BE2C (cell line): Measurements from ENCODE around the gene TBX21.

Experiments
- DNase-seq: peaks from one replicate; pipeline ENCODE4 v3.0.0-alpha.2; 2020
- H3K27me3 ChIP-seq: fragments of 250-450 bp; sonication (Bioruptor Pico); 2 replicates; pipeline ENCODE4 v1.5.1; 2020; ENCODE audit warnings: mild to moderate bottlenecking
- H3K36me3 ChIP-seq: fragments of 250-450 bp; sonication (Bioruptor Pico); 2 replicates; pipeline ENCODE4 v1.5.1; 2020; ENCODE audit warnings: mild to moderate bottlenecking
- H3K4me1 ChIP-seq: fragments of 250-450 bp; sonication (Bioruptor Pico); 2 replicates; pipeline ENCODE4 v1.5.1; 2020
- H3K4me3 ChIP-seq: 2 replicates; pipeline ENCODE4 v1.5.1; 2011; ENCODE audit warnings: low read depth, low read length
- H3K9me3 ChIP-seq: fragments of 250-450 bp; sonication (Bioruptor Pico); 2 replicates; pipeline ENCODE4 v1.5.1; 2020
- TF ChIP-seq, protein P1 (sequence below): IDR thresholded peaks from 2 replicates; pipeline ENCODE4 v1.5.1; 2012; ENCODE audit warnings: mild to moderate bottlenecking, low read depth, low read length

TBX21 gene

GRCh38 chr17:47686664-47687327, 46.2 kb upstream of the TBX21 start:
- Histone ChIP-seq H3K36me3 (peaks cover 38% of the 10 kb centered on the region), H3K4me3 (no peak overlapping the region), H3K4me1 (0 out of 2 replicates have a peak, but pooled peaks cover 2% of the 10 kb centered on the region), H3K9me3 (no peaks in the 10 kb centered on the region), H3K27me3 (no peaks in the 10 kb centered on the region)
- no peak for DNase-seq
- TF ChIP-seq, protein P1, sequence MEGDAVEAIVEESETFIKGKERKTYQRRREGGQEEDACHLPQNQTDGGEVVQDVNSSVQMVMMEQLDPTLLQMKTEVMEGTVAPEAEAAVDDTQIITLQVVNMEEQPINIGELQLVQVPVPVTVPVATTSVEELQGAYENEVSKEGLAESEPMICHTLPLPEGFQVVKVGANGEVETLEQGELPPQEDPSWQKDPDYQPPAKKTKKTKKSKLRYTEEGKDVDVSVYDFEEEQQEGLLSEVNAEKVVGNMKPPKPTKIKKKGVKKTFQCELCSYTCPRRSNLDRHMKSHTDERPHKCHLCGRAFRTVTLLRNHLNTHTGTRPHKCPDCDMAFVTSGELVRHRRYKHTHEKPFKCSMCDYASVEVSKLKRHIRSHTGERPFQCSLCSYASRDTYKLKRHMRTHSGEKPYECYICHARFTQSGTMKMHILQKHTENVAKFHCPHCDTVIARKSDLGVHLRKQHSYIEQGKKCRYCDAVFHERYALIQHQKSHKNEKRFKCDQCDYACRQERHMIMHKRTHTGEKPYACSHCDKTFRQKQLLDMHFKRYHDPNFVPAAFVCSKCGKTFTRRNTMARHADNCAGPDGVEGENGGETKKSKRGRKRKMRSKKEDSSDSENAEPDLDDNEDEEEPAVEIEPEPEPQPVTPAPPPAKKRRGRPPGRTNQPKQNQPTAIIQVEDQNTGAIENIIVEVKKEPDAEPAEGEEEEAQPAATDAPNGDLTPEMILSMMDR: no peak

GRCh38 chr17:47687328-47687690, 45.7 kb upstream of the TBX21 start:
- no peak overlapping the region for H3K4me3 ChIP-seq
- H3K4me1 ChIP-seq: 0 out of 2 replicates have a peak, but pooled peaks cover 2% of the 10 kb centered on the region
- H3K27me3 ChIP-seq: no peaks in the 10 kb centered on the region
- H3K9me3 ChIP-seq: no peaks in the 10 kb centered on the region
- peaks cover 33% of the 10 kb centered on the region for H3K36me3 ChIP-seq
- TF ChIP-seq, protein P1: no peak
- DNase-seq: no peak

GRCh38 chr17:47687748-47688147, 45.3 kb upstream of the TBX21 start:
- Histone ChIP-seq H3K36me3 (peaks cover 29% of the 10 kb centered on the region), H3K4me3 (no peak overlapping the region), H3K4me1 (peaks cover 2% of the 10 kb centered on the region; the same call in 1 of the 2 replicates), H3K27me3 (no peaks in the 10 kb centered on the region), H3K9me3 (no peaks in the 10 kb centered on the region)
- TF ChIP-seq, protein P1: no peak
- DNase-seq: no peak

DNA sequence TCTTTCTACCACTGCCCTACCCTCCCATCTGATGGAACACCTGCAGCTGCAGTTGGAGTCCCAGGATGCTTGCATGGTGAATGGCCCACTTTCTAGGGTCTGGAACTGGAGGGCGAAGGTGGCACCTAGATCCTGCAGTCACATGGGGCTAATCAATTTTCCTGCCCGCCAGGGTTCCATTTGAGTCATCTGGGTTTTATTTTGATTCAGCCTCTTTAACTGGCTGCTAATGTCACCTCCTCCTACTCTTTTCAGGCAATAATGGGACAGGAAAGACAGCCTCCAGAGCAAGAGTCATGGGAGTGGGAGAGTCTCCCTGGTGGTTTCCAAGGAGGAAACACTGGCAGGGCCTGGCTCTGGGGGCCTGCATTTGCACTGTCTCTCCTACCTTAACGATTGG, 42.9 kb upstream of the TBX21 start:
- H3K27me3 ChIP-seq: no peaks in the 10 kb centered on the region
- no peak for DNase-seq
- peaks cover 9% of the 10 kb centered on the region for H3K36me3 ChIP-seq
- TF ChIP-seq, protein P1: no peak
- H3K9me3 ChIP-seq: no peaks in the 10 kb centered on the region
- H3K4me1 ChIP-seq: peaks cover 10% of the 10 kb centered on the region
- no peak overlapping the region for H3K4me3 ChIP-seq

GRCh38 chr17:47692137-47692894, 40.7 kb upstream of the TBX21 start:
- Histone ChIP-seq H3K36me3 (peaks cover 5% of the 10 kb centered on the region), H3K4me3 (no peak overlapping the region; the same call in 1 of the 2 replicates), H3K27me3 (no peaks in the 10 kb centered on the region), H3K4me1 (peaks cover 10% of the 10 kb centered on the region), H3K9me3 (no peaks in the 10 kb centered on the region)
- no peak for DNase-seq
- TF ChIP-seq, protein P1: no peak
